ENCODE measurements around the gene DEPP1. TPM values are rescaled to one million over a fixed set of nuclear protein-coding genes. Genes with fewer than 3 reads are reported as not detected.

Gene DEPP1
- 10 to 100 TPM; 10.7 to 33.4 TPM for total RNA-seq
- 10 to 100 TPM; 33.5 to 79.3 TPM for polyA plus RNA-seq

- TF ChIP-seq FOXA1 (IDR thresholded peaks at IDR 0.05): no peak
- peak; percentile 63 for TF ChIP-seq NR2F2 (IDR thresholded peaks at IDR 0.05)
- no peak for TF ChIP-seq ZBTB33 (IDR thresholded peaks at IDR 0.05)
- peak; percentile 32 for TF ChIP-seq MAX (IDR thresholded peaks at IDR 0.05)
- peak; percentile 36 for TF ChIP-seq HNF4G (IDR thresholded peaks at IDR 0.05)
- TF ChIP-seq HNF4A (conservative IDR thresholded peaks at IDR 0.05): peak; percentile 62 to 70
- peak; percentile 100 for TF ChIP-seq TAF1 (conservative IDR thresholded peaks at IDR 0.05)
- no peak for TF ChIP-seq ATF3 (IDR thresholded peaks at IDR 0.05)
- TF ChIP-seq JUND (IDR thresholded peaks at IDR 0.05): peak in 1 of 2 donors; percentile 59
- TF ChIP-seq YY1 (IDR thresholded peaks at IDR 0.05): peak; percentile 24
- TF ChIP-seq REST (IDR thresholded peaks at IDR 0.05): peak; percentile 95
- TF ChIP-seq EGR1 (IDR thresholded peaks at IDR 0.05; ENCODE audit: low read depth in 2 of 2): no peak
- TF ChIP-seq GABPA (IDR thresholded peaks at IDR 0.05 in 1 of 2, conservative IDR thresholded peaks at IDR 0.05 in 1 of 2): no peak
- TF ChIP-seq SP1 (IDR thresholded peaks at IDR 0.05): peak; percentile 94
- peak; percentile 30 for TF ChIP-seq CTCF (IDR thresholded peaks at IDR 0.05; ENCODE audit: low read depth, low read length, missing input control)
- peak; percentile 63 for TF ChIP-seq FOXA2 (IDR thresholded peaks at IDR 0.05)
- TF ChIP-seq RAD21 (IDR thresholded peaks at IDR 0.05): peak; percentile 42 to 48
- peak; percentile 87 to 88 for TF ChIP-seq RXRA (IDR thresholded peaks at IDR 0.05)
- WGBS: 13% methylated on average over 12 of the region's 12 CpGs
- Histone ChIP-seq H3K4me3 (ENCODE audit: low read depth in 1 of 3, low read length in 3 of 3) (peak within 1 kb of the TSS; percentile 68 to 90 (median 88)), H3K9ac (ENCODE audit: low read depth in 1 of 2, low read length in 2 of 2) (peak within 1 kb of the TSS; percentile 92 to 95), H3K4me1 (ENCODE audit: control insufficient read depth in 4 of 4, insufficient read depth in 4 of 4, low read length in 3 of 4) (peaks cover 24 to 57% (median 48%) of the 10 kb centered on the region in 4 donors), H3K36me3 (ENCODE audit: control insufficient read depth in 4 of 4, insufficient read depth in 3 of 4, low read depth in 1 of 4, low read length in 3 of 4) (peaks cover 0 to 5% (median under 1%) of the 10 kb centered on the region in 4 donors), H3K9me3 (ENCODE audit: control insufficient read depth in 4 of 4, low read length in 3 of 4) (no peaks in the 10 kb centered on the region), H3K27ac (ENCODE audit: low read depth in 1 of 2, low read length in 2 of 2) (peak within 1 kb of the TSS; percentile 91 to 94), H3K27me3 (ENCODE audit: control insufficient read depth in 4 of 4, insufficient read depth in 4 of 4, low read length in 3 of 4) (no peaks in the 10 kb centered on the region)
- DNase-seq (ENCODE audit: low spot score): peak; percentile 75
These were observed at the start of gene DEPP1 for GRCh38 chr10:44978570-44979280. TSS of gene DEPP1 (minus strand) at chr10:44978809. CDS start at chr10:44978030, 779 bp downstream.
